Measurements from ENCODE around the gene ABTB1. TPM values are rescaled to one million over a fixed set of nuclear protein-coding genes. Genes with fewer than 3 reads are reported as not detected.

The ABTB1 gene
- total and polyA plus RNA-seq, 9 of the 15 experiments (the other 6 are each of a cell fraction or from before 2014, with no cell fraction given) = 0.04 to 2.3 (median 0.55) TPM; not detected in 1

GRCh38 chr3:127672429-127673190 lies at the start of gene ABTB1 (continued):
- TF ChIP-seq JUND (IDR thresholded peaks at IDR 0.05; ENCODE audit: borderline replicate concordance, low read depth, low read length) = 0 out of 2 replicates have a peak, but pooled peaks have one; percentile 6
- no peak for TF ChIP-seq JUND (tag; IDR thresholded peaks at IDR 0.05; ENCODE audit: borderline replicate concordance, low read depth, low read length)
- no peak for TF ChIP-seq HMGXB4 (CRISPR knock-in tag; IDR thresholded peaks at IDR 0.05)
- TF ChIP-seq MYC (IDR thresholded peaks at IDR 0.05; ENCODE audit: low read depth, low read length) = peak; percentile 53; the same call in 1 of the 2 replicates
- TF ChIP-seq MYC (CRISPR knock-in tag; IDR thresholded peaks at IDR 0.05; ENCODE audit: borderline replicate concordance, low read depth) = no peak
- TF ChIP-seq TBP (optimal IDR thresholded peaks at IDR 0.05; ENCODE audit: low read depth, low read length) = peak; percentile 33
- no peak for TF ChIP-seq TRIM24 (IDR thresholded peaks at IDR 0.05)
- no peak for TF ChIP-seq DDX20 (tag; IDR thresholded peaks at IDR 0.05; ENCODE audit: low read depth)
- peak; percentile 63 for TF ChIP-seq PHF20 (IDR thresholded peaks at IDR 0.05; ENCODE audit: partially characterized antibody)
- TF ChIP-seq, protein P1, sequence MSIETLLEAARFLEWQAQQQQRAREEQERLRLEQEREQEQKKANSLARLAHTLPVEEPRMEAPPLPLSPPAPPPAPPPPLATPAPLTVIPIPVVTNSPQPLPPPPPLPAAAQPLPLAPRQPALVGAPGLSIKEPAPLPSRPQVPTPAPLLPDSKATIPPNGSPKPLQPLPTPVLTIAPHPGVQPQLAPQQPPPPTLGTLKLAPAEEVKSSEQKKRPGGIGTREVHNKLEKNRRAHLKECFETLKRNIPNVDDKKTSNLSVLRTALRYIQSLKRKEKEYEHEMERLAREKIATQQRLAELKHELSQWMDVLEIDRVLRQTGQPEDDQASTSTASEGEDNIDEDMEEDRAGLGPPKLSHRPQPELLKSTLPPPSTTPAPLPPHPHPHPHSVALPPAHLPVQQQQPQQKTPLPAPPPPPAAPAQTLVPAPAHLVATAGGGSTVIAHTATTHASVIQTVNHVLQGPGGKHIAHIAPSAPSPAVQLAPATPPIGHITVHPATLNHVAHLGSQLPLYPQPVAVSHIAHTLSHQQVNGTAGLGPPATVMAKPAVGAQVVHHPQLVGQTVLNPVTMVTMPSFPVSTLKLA (conservative IDR thresholded peaks at IDR 0.05) = peak in 1 of 2 experiments; percentile 43; a peak in 2 of 4 replicates
- TF ChIP-seq NBN (IDR thresholded peaks at IDR 0.05; ENCODE audit: low read depth) = no peak
- TF ChIP-seq KLF1 (tag; IDR thresholded peaks at IDR 0.05) = no peak
- TF ChIP-seq GABPB1 (CRISPR knock-in tag; IDR thresholded peaks at IDR 0.05) = no peak; the same call in 1 of the 2 replicates
- TF ChIP-seq GATA2 (CRISPR knock-in tag; IDR thresholded peaks at IDR 0.05) = no peak
- TF ChIP-seq FOSL1 (tag; conservative IDR thresholded peaks at IDR 0.05) = peak; percentile 76

Data from K562 (cell line).